ENCODE measurements around the gene PHACTR3. TPM values are rescaled to one million over a fixed set of nuclear protein-coding genes. Genes with fewer than 3 reads are reported as not detected.

Gene PHACTR3
- total and polyA plus RNA-seq, 2 of the 8 experiments (the other 6 are each of a cell fraction or from before 2014, with no cell fraction given), result 0.05 to 0.13 TPM

DNA sequence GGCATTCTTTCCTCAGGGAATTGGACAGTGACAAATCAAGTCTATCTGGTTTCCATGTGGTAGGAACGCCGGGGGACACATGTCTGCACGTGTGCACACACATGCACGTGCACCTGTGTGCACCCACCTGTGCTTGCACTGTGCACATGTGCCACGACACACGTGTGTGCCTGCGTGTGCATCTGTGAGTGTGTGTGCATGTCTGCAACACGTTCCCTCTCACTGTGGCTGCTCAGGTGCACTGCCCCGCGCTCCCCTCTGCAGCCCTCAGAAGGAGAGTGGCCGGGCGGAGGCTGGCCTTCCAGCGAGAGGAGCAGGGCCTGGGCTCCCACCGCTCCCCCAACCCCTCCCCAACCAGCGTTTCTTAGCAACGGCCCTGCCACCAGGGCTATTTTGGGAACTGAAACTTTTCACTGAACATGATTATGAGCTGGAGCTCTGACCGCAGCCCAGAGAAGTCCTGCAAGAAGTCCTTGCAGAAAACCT lies 147.8 kb downstream of the PHACTR3 start (continued):
- TF ChIP-seq, protein P1, sequence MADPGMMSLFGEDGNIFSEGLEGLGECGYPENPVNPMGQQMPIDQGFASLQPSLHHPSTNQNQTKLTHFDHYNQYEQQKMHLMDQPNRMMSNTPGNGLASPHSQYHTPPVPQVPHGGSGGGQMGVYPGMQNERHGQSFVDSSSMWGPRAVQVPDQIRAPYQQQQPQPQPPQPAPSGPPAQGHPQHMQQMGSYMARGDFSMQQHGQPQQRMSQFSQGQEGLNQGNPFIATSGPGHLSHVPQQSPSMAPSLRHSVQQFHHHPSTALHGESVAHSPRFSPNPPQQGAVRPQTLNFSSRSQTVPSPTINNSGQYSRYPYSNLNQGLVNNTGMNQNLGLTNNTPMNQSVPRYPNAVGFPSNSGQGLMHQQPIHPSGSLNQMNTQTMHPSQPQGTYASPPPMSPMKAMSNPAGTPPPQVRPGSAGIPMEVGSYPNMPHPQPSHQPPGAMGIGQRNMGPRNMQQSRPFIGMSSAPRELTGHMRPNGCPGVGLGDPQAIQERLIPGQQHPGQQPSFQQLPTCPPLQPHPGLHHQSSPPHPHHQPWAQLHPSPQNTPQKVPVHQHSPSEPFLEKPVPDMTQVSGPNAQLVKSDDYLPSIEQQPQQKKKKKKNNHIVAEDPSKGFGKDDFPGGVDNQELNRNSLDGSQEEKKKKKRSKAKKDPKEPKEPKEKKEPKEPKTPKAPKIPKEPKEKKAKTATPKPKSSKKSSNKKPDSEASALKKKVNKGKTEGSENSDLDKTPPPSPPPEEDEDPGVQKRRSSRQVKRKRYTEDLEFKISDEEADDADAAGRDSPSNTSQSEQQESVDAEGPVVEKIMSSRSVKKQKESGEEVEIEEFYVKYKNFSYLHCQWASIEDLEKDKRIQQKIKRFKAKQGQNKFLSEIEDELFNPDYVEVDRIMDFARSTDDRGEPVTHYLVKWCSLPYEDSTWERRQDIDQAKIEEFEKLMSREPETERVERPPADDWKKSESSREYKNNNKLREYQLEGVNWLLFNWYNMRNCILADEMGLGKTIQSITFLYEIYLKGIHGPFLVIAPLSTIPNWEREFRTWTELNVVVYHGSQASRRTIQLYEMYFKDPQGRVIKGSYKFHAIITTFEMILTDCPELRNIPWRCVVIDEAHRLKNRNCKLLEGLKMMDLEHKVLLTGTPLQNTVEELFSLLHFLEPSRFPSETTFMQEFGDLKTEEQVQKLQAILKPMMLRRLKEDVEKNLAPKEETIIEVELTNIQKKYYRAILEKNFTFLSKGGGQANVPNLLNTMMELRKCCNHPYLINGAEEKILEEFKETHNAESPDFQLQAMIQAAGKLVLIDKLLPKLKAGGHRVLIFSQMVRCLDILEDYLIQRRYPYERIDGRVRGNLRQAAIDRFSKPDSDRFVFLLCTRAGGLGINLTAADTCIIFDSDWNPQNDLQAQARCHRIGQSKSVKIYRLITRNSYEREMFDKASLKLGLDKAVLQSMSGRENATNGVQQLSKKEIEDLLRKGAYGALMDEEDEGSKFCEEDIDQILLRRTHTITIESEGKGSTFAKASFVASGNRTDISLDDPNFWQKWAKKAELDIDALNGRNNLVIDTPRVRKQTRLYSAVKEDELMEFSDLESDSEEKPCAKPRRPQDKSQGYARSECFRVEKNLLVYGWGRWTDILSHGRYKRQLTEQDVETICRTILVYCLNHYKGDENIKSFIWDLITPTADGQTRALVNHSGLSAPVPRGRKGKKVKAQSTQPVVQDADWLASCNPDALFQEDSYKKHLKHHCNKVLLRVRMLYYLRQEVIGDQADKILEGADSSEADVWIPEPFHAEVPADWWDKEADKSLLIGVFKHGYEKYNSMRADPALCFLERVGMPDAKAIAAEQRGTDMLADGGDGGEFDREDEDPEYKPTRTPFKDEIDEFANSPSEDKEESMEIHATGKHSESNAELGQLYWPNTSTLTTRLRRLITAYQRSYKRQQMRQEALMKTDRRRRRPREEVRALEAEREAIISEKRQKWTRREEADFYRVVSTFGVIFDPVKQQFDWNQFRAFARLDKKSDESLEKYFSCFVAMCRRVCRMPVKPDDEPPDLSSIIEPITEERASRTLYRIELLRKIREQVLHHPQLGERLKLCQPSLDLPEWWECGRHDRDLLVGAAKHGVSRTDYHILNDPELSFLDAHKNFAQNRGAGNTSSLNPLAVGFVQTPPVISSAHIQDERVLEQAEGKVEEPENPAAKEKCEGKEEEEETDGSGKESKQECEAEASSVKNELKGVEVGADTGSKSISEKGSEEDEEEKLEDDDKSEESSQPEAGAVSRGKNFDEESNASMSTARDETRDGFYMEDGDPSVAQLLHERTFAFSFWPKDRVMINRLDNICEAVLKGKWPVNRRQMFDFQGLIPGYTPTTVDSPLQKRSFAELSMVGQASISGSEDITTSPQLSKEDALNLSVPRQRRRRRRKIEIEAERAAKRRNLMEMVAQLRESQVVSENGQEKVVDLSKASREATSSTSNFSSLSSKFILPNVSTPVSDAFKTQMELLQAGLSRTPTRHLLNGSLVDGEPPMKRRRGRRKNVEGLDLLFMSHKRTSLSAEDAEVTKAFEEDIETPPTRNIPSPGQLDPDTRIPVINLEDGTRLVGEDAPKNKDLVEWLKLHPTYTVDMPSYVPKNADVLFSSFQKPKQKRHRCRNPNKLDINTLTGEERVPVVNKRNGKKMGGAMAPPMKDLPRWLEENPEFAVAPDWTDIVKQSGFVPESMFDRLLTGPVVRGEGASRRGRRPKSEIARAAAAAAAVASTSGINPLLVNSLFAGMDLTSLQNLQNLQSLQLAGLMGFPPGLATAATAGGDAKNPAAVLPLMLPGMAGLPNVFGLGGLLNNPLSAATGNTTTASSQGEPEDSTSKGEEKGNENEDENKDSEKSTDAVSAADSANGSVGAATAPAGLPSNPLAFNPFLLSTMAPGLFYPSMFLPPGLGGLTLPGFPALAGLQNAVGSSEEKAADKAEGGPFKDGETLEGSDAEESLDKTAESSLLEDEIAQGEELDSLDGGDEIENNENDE (IDR thresholded peaks at IDR 0.05; ENCODE audit: insufficient replicate concordance, low read length), result no peak
- TF ChIP-seq EP300 (IDR thresholded peaks at IDR 0.05; ENCODE audit: borderline replicate concordance in 1 of 2, low read depth in 2 of 2, low read length in 2 of 2), result no peak
- TF ChIP-seq SUZ12 (IDR thresholded peaks at IDR 0.05; ENCODE audit: low read length), result no peak
- TF ChIP-seq SIN3A (conservative IDR thresholded peaks at IDR 0.05 in 1 of 2, IDR thresholded peaks at IDR 0.05 in 1 of 2; ENCODE audit: low read depth in 1 of 2, low read length in 2 of 2), result no peak
- TF ChIP-seq GTF2F1 (IDR thresholded peaks at IDR 0.05; ENCODE audit: borderline replicate concordance, low read depth, low read length), result no peak
- TF ChIP-seq, protein P2, sequence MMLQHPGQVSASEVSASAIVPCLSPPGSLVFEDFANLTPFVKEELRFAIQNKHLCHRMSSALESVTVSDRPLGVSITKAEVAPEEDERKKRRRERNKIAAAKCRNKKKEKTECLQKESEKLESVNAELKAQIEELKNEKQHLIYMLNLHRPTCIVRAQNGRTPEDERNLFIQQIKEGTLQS (IDR thresholded peaks at IDR 0.05; ENCODE audit: insufficient read depth, low read depth, low read length), result no peak
- TF ChIP-seq KDM1A (IDR thresholded peaks at IDR 0.05; ENCODE audit: borderline replicate concordance, low read length), result no peak
- TF ChIP-seq RXRA (IDR thresholded peaks at IDR 0.05; ENCODE audit: insufficient read depth, low read depth, low read length), result no peak
